Choroid plexus epithelial cell (primary cell): Measurements from ENCODE around the gene TEC.
"Not testable (repeated sequence)": the region's sequence is repeated elsewhere in the genome, so short reads cannot be mapped to it uniquely, and the experiment has no call there.

Experiments
- DNase-seq: peaks from one replicate; pipeline ENCODE4 v3.0.0-alpha.2; 2010; ENCODE audit warnings: low read depth
- H3K4me3 ChIP-seq: 2 replicates; pipeline ENCODE4 v1.5.1; 2011; ENCODE audit warnings: low read depth, mild to moderate bottlenecking, control low read depth, low read length, moderate library complexity
- TF ChIP-seq, protein P1 (sequence below): conservative IDR thresholded peaks from 2 replicates; pipeline ENCODE4 v1.5.1; 2011; ENCODE audit warnings: low read depth, mild to moderate bottlenecking, control low read depth, inconsistent platforms, low read length, moderate library complexity

TEC gene

DNA sequence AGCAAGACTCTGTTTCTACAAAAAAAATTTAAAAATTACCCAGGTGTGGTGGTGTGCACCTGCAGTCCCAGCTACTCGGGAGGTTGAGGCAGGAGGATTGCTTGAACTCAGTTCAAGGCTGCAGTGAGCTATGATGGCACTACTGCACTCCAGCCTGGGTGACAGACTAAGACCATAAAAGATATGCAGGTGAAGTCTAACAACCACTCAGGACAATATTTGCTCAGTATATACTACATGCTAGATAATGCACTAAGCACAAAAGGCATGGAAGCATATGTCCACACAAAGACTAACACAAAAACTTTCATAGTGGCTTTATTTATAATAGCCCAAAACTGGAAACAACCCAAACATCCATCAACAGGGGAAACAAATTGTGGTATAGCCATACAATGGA lies 77.9 kb downstream of the TEC start:
- TF ChIP-seq, protein P1, sequence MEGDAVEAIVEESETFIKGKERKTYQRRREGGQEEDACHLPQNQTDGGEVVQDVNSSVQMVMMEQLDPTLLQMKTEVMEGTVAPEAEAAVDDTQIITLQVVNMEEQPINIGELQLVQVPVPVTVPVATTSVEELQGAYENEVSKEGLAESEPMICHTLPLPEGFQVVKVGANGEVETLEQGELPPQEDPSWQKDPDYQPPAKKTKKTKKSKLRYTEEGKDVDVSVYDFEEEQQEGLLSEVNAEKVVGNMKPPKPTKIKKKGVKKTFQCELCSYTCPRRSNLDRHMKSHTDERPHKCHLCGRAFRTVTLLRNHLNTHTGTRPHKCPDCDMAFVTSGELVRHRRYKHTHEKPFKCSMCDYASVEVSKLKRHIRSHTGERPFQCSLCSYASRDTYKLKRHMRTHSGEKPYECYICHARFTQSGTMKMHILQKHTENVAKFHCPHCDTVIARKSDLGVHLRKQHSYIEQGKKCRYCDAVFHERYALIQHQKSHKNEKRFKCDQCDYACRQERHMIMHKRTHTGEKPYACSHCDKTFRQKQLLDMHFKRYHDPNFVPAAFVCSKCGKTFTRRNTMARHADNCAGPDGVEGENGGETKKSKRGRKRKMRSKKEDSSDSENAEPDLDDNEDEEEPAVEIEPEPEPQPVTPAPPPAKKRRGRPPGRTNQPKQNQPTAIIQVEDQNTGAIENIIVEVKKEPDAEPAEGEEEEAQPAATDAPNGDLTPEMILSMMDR = no peak
- DNase-seq = no peak
- no peak overlapping the region for H3K4me3 ChIP-seq

DNA sequence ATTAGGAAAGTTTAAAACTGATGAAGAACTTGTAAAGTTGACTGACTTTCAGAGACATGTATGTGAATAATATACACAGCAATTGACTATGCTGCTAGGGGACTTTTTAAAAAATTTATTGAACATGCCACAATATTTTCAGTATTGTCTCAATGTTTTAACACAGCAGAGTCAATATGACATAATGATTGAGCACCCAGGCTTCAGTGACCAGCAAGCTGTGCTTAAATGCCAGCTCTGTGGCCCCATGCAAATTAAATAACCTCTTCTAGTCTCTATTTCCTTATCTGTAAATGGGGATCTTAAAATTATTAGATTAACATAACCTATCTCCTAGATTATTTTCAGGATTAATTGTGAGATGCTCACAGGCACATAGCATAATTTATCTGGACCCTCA lies 78.8 kb downstream of the TEC start:
- H3K4me3 ChIP-seq = no peak overlapping the region
- TF ChIP-seq, protein P1 = no peak
- no peak for DNase-seq

DNA sequence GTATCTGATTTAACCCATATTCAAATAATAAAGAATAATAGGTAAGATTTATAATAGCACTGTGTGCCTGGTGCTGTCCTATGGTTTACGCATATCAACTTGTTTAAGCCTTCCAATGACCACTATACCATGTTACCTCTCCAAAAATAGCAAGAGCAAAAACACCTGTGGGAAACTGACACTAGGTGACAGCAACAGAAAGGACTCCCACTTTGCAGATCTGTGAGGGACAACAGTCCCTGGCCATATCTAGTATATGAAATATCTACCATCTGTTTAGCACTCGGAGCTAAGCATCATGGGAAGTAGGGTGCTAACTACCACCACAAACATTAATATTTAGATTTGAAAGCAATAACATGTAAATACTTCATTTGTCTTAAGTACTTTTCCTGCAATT lies 79.9 kb downstream of the TEC start:
- no peak overlapping the region for H3K4me3 ChIP-seq
- TF ChIP-seq, protein P1 = no peak
- DNase-seq = no peak

DNA sequence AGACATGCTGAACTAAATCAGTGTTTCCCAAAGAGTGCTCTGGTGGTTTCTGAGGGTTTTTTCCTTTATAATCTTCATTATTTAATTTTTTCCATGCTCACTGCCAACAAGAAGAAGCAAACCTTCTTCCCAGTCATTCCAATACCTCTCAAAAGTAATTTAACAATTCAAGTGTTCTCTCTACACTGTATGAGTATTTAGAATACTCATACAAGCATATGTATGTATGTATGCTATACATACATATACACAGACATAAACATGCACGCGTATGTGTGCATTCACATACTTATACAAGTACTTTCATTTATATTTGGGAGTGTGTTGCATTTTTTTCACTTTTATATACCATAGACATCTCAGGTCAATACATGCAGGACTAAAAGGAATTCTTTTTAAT lies 81.2 kb downstream of the TEC start:
- no peak for DNase-seq
- TF ChIP-seq, protein P1 = no peak
- H3K4me3 ChIP-seq = no peak overlapping the region

DNA sequence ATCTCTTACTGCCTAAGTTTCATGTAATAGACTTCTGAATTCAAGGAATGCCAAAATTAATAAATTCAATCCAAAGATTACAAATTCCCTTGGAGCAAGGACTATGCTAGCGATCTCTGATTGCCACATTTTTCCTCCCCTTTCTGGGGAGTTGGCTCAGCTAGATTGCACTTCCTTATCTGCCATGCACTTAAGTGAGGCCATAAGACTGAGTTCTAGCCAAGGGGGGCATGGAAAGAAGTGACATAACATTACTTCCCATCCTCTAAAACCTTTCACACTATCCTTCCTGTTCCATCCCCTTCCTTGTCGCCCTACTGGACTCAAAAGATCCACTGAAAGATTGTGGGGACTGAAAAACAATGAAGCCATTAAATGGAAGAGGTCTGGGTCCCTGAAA lies 81.8 kb downstream of the TEC start:
- no peak overlapping the region for H3K4me3 ChIP-seq
- TF ChIP-seq, protein P1 = no peak
- DNase-seq = no peak

DNA sequence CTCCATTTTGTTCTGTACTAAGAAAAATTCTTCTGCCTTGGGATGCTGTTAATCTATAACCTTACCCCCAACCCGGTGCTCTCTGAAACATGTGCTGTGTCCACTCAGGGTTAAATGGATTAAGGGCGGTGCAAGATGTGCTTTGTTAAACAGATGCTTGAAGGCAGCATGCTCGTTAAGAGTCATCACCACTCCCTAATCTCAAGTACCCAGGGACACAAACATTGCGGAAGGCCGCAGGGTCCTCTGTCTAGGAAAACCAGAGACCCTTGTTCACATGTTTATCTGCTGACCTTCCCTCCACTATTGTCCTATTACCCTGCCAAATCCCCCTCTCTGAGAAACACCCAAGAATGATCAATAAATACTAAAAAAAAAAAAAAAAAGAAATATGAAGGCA lies 82.6 kb downstream of the TEC start:
- DNase-seq = not testable (repeated sequence)

DNA sequence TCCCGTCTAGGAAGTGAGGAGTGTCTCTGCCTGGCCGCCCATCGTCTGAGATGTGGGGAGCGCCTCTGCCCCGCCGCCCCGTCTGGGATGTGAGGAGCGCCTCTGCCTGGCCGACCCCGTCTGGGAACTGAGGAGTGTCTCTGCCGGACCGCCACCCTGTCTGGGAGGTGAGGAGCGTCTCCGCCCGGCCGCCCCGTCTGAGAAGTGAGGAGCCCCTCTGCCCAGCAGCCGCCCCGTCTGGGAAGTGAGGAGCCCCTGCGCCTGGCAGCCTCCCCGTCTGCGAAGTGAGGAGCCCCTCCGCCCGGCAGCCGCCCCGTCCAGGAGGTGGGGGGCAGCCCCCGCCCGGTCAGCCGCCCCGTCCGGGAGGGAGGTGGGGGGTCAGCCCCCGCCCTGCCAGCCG lies 83.2 kb downstream of the TEC start:
- H3K4me3 ChIP-seq, DNase-seq: not testable (repeated sequence)

More for the DNA sequence above, 82.6 kb downstream of the TEC start:
- not testable (repeated sequence) for H3K4me3 ChIP-seq

DNA sequence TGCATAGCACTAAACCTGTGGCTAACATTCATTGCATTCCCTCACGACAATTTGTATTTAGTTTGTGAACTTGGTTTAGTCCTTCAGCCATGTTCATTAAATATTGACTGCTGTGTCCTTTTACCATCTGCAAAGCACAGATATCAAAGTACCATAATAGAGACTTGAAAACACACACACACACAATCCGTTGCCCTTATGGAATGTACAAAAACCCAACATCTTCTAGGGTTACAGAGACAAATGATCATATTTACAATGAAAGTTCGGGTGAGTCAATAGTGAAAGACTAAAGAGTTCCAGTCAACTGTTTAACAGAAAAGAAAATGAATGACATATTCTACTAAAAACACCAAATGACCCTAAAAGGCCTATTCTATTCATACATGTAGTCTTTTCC lies 84.8 kb downstream of the TEC start:
- DNase-seq = peak; percentile 47
- H3K4me3 ChIP-seq = no peak overlapping the region
- TF ChIP-seq, protein P1 = no peak
